KBM-7 (cell line): ENCODE results near the gene MFNG.

Experiments used
- DNase-seq: peaks from one replicate; pipeline ENCODE4 v3.0.0-alpha.2; 2015
- in situ Hi-C: fragments of 300-500 bp; cut with MboI; formaldehyde crosslinking; loops from 2 replicates; pipeline ENCODE4 v1.14.3; 2020; ENCODE audit warnings: low sequenced_read_pairs, low pct_unique_long_range_greater_than_20kb, mixed read lengths

MFNG gene

GRCh38 chr22:37499027-37499707, 13.0 kb upstream of the MFNG start:
- in situ Hi-C loops, result no loop called here
- DNase-seq, result no peak

GRCh38 chr22:37498289-37498909, 12.2 kb upstream of the MFNG start:
- DNase-seq, result peak; percentile 78
- in situ Hi-C loops, result no loop called here

GRCh38 chr22:37497062-37497599, 10.9 kb upstream of the MFNG start:
- no peak for DNase-seq
- in situ Hi-C loops, result no loop called here

GRCh38 chr22:37496651-37497050, 10.5 kb upstream of the MFNG start:
- in situ Hi-C loops, result no loop called here
- no peak for DNase-seq

GRCh38 chr22:37493979-37494378, 7.8 kb upstream of the MFNG start:
- no peak for DNase-seq
- in situ Hi-C loops, result no loop called here

GRCh38 chr22:37492428-37493344, 6.5 kb upstream of the MFNG start:
- in situ Hi-C loops, result no loop called here
- DNase-seq, result peak; percentile 80

- no peak for DNase-seq
- in situ Hi-C loops, result no loop called here
Observed at GRCh38 chr22:37491559-37492427, 5.6 kb upstream of the MFNG start.

- in situ Hi-C loops, result no loop called here
- no peak for DNase-seq
Observed at GRCh38 chr22:37491106-37491505, 4.9 kb upstream of the MFNG start.

- DNase-seq, result no peak
- in situ Hi-C loops, result no loop called here
Observed at GRCh38 chr22:37489983-37490382, 3.8 kb upstream of the MFNG start.

GRCh38 chr22:37488337-37489135, 2.4 kb upstream of the MFNG start:
- DNase-seq, result no peak
- in situ Hi-C loops, result no loop called here

- in situ Hi-C loops, result no loop called here
- DNase-seq, result no peak
Observed at GRCh38 chr22:37487571-37487970, 1.4 kb upstream of the MFNG start.

- no peak for DNase-seq
- in situ Hi-C loops, result no loop called here
Observed at GRCh38 chr22:37487129-37487528, 945 bp upstream of the MFNG start.

- in situ Hi-C loops, result no loop called here
- DNase-seq, result peak; percentile 38
Observed at GRCh38 chr22:37485395-37486223, 575 bp downstream of the MFNG start.

GRCh38 chr22:37484480-37485394, 1.4 kb downstream of the MFNG start:
- in situ Hi-C loops, result no loop called here
- peak; percentile 96 for DNase-seq

- in situ Hi-C loops, result no loop called here
Observed at GRCh38 chr22:37483050-37483449, 3.1 kb downstream of the MFNG start.

GRCh38 chr22:37482244-37482643, 3.9 kb downstream of the MFNG start:
- DNase-seq, result no peak
- in situ Hi-C loops, result no loop called here

More at GRCh38 chr22:37483050-37483449, 3.1 kb downstream of the MFNG start:
- no peak for DNase-seq
